ENCODE data around the gene LMX1A.

- no peak for TF ChIP-seq CTCF (IDR thresholded peaks at IDR 0.05; ENCODE audit: poor library complexity, severe bottlenecking)
- TF ChIP-seq EP300 (conservative IDR thresholded peaks at IDR 0.05; ENCODE audit: poor library complexity, severe bottlenecking): no peak
- no peak for TF ChIP-seq RAD21 (conservative IDR thresholded peaks at IDR 0.05)
- no peak for TF ChIP-seq POLR2AphosphoS5 (IDR thresholded peaks at IDR 0.05)
Observed at GRCh38 chr1:165356876-165357275, 361 bp upstream of the LMX1A start.

Measured in neural cell (in vitro differentiated cells).